GM18511 (cell line): ENCODE results near the gene SAP130.

ENCODE experiments used
- ATAC-seq: cut with Tn5 transposase; IDR thresholded peaks from one replicate; pipeline ENCODE4 v1.9.1; 2021; ENCODE audit warnings: mild to moderate bottlenecking, moderate library complexity; ENCODE audit not compliant: unreplicated experiment

SAP130 gene

GRCh38 chr2:127897531-127898211 is 130.2 kb downstream of the SAP130 start:
- no peak for ATAC-seq

GRCh38 chr2:127893494-127893893 is 134.4 kb downstream of the SAP130 start:
- ATAC-seq, result no peak

- no peak for ATAC-seq
Observed at GRCh38 chr2:127893033-127893432, 134.8 kb downstream of the SAP130 start.

GRCh38 chr2:127891811-127892210 is 136.0 kb downstream of the SAP130 start:
- no peak for ATAC-seq
